HUES64 (cell line): ENCODE measurements around the gene PLXNA1.

Source experiments
- H3K27ac ChIP-seq: 2 replicates; pipeline ENCODE4 v1.7.0; 2013; ENCODE audit warnings: low read depth, low read length, inconsistent platforms
- H3K27me3 ChIP-seq: 2 replicates; pipeline ENCODE4 v1.6.1; 2013; ENCODE audit warnings: mild to moderate bottlenecking, low read length; ENCODE audit not compliant: insufficient read depth
- H3K36me3 ChIP-seq: 2 replicates; pipeline ENCODE4 v1.6.1; 2013; ENCODE audit warnings: mild to moderate bottlenecking, low read length; ENCODE audit not compliant: insufficient read depth
- H3K4me1 ChIP-seq: 2 replicates; pipeline ENCODE4 v1.6.1; 2013; ENCODE audit warnings: mild to moderate bottlenecking, low read length, moderate library complexity; ENCODE audit not compliant: insufficient read depth
- H3K4me3 ChIP-seq: 2 replicates; pipeline ENCODE4 v1.5.1; 2013; ENCODE audit warnings: mild to moderate bottlenecking, low read length, moderate library complexity
- H3K9ac ChIP-seq: 2 replicates; pipeline ENCODE4 v1.6.1; 2013; ENCODE audit warnings: mild to moderate bottlenecking, low read depth, low read length
- H3K9me3 ChIP-seq: 2 replicates; pipeline ENCODE4 v1.6.1; 2013; ENCODE audit warnings: low read depth, low read length; ENCODE audit not compliant: insufficient read depth
- WGBS: fragments of 150-250, 120-280 bp; methylation state at CpG from one replicate; pipeline ENCODE4 v1.1.7; 2013; ENCODE audit warnings: missing lambda C conversion rate; 5-methylcytosine and 5-hydroxymethylcytosine counted together

Gene PLXNA1

GRCh38 chr3:126970101-126970500, 12.8 kb upstream of the PLXNA1 start:
- Histone ChIP-seq H3K27ac (no peak overlapping the region), H3K27me3 (no peaks in the 10 kb centered on the region), H3K4me3 (no peak overlapping the region), H3K36me3 (no peaks in the 10 kb centered on the region), H3K4me1 (peaks cover 5% of the 10 kb centered on the region; the same call in 1 of the 2 replicates), H3K9ac (no peak overlapping the region), H3K9me3 (peaks cover 9% of the 10 kb centered on the region; the same call in 1 of the 2 replicates)
- 88% methylated on average over 5 of the region's 5 CpGs for WGBS

GRCh38 chr3:126970921-126971320, 12.0 kb upstream of the PLXNA1 start:
- peaks cover 9% of the 10 kb centered on the region; the same call in 1 of the 2 replicates for H3K9me3 ChIP-seq
- no peak overlapping the region for H3K27ac ChIP-seq
- H3K4me1 ChIP-seq = peaks cover 5% of the 10 kb centered on the region; the same call in 1 of the 2 replicates
- H3K9ac ChIP-seq = no peak overlapping the region
- H3K27me3 ChIP-seq = no peaks in the 10 kb centered on the region
- H3K36me3 ChIP-seq = no peaks in the 10 kb centered on the region
- WGBS = 100% methylated on average over 2 of the region's 5 CpGs
- H3K4me3 ChIP-seq = no peak overlapping the region

- Histone ChIP-seq H3K27ac (no peak overlapping the region), H3K9ac (no peak overlapping the region)
These were observed 11.0 kb upstream of the PLXNA1 start for GRCh38 chr3:126971891-126972351.

GRCh38 chr3:126972866-126973265, 10.0 kb upstream of the PLXNA1 start:
- 90% methylated on average over 5 of the region's 5 CpGs for WGBS
- peaks cover 9% of the 10 kb centered on the region; the same call in 1 of the 2 replicates for H3K9me3 ChIP-seq
- no peak overlapping the region for H3K9ac ChIP-seq
- no peaks in the 10 kb centered on the region for H3K36me3 ChIP-seq
- H3K4me3 ChIP-seq = no peak overlapping the region
- peaks cover 5% of the 10 kb centered on the region; the same call in 1 of the 2 replicates for H3K4me1 ChIP-seq
- H3K27me3 ChIP-seq = no peaks in the 10 kb centered on the region
- H3K27ac ChIP-seq = no peak overlapping the region

More at GRCh38 chr3:126971891-126972351, 11.0 kb upstream of the PLXNA1 start:
- WGBS = 68% methylated on average over 13 of the region's 13 CpGs
- no peaks in the 10 kb centered on the region for H3K27me3 ChIP-seq
- H3K4me1 ChIP-seq = peaks cover 5% of the 10 kb centered on the region; the same call in 1 of the 2 replicates
- H3K36me3 ChIP-seq = no peaks in the 10 kb centered on the region
- peaks cover 9% of the 10 kb centered on the region; the same call in 1 of the 2 replicates for H3K9me3 ChIP-seq
- H3K4me3 ChIP-seq = no peak overlapping the region

- Histone ChIP-seq H3K36me3 (no peaks in the 10 kb centered on the region), H3K4me1 (peaks cover 5% of the 10 kb centered on the region; the same call in 1 of the 2 replicates), H3K9ac (no peak overlapping the region), H3K27ac (no peak overlapping the region), H3K27me3 (no peaks in the 10 kb centered on the region), H3K4me3 (no peak overlapping the region), H3K9me3 (peaks cover 9% of the 10 kb centered on the region; the same call in 1 of the 2 replicates)
- 100% methylated on average over 1 of the region's 1 CpG for WGBS
These were observed 9.1 kb upstream of the PLXNA1 start for GRCh38 chr3:126973814-126974213.

- H3K27ac ChIP-seq = no peak overlapping the region
- no peaks in the 10 kb centered on the region for H3K36me3 ChIP-seq
- H3K4me1 ChIP-seq = no peaks in the 10 kb centered on the region
- no peak overlapping the region for H3K4me3 ChIP-seq
- no peaks in the 10 kb centered on the region for H3K27me3 ChIP-seq
- H3K9ac ChIP-seq = no peak overlapping the region
- peaks cover 9% of the 10 kb centered on the region; the same call in 1 of the 2 replicates for H3K9me3 ChIP-seq
- WGBS = 93% methylated on average over 2 of the region's 3 CpGs
These were observed 8.2 kb upstream of the PLXNA1 start for GRCh38 chr3:126974756-126975155.

GRCh38 chr3:126976906-126977305, 6.0 kb upstream of the PLXNA1 start:
- Histone ChIP-seq H3K9ac (no peak overlapping the region), H3K27ac (no peak overlapping the region), H3K4me3 (no peak overlapping the region), H3K27me3 (peaks cover 10% of the 10 kb centered on the region), H3K36me3 (no peaks in the 10 kb centered on the region), H3K4me1 (0 out of 2 replicates have a peak, but pooled peaks cover 5% of the 10 kb centered on the region), H3K9me3 (peaks cover 9% of the 10 kb centered on the region; the same call in 1 of the 2 replicates)
- 96% methylated on average over 7 of the region's 7 CpGs for WGBS

GRCh38 chr3:126977821-126978220, 5.1 kb upstream of the PLXNA1 start:
- H3K9me3 ChIP-seq = peaks cover 9% of the 10 kb centered on the region; the same call in 1 of the 2 replicates
- 93% methylated on average over 6 of the region's 6 CpGs for WGBS
- H3K27ac ChIP-seq = no peak overlapping the region
- no peak overlapping the region for H3K9ac ChIP-seq
- 0 out of 2 replicates have a peak, but pooled peaks cover 6% of the 10 kb centered on the region for H3K4me1 ChIP-seq
- H3K36me3 ChIP-seq = no peaks in the 10 kb centered on the region
- peaks cover 13% of the 10 kb centered on the region for H3K27me3 ChIP-seq
- no peak overlapping the region for H3K4me3 ChIP-seq

- 93% methylated on average over 5 of the region's 5 CpGs for WGBS
- Histone ChIP-seq H3K9me3 (peaks cover 9% of the 10 kb centered on the region; the same call in 1 of the 2 replicates), H3K27me3 (peaks cover 13% of the 10 kb centered on the region), H3K4me1 (0 out of 2 replicates have a peak, but pooled peaks cover 6% of the 10 kb centered on the region), H3K9ac (no peak overlapping the region), H3K36me3 (no peaks in the 10 kb centered on the region), H3K4me3 (no peak overlapping the region), H3K27ac (no peak overlapping the region)
These were observed 4.6 kb upstream of the PLXNA1 start for GRCh38 chr3:126978291-126978690.

- Histone ChIP-seq H3K9me3 (peaks cover 8% of the 10 kb centered on the region; the same call in 1 of the 2 replicates), H3K4me3 (no peak overlapping the region), H3K9ac (no peak overlapping the region), H3K27me3 (peaks cover 13% of the 10 kb centered on the region), H3K4me1 (0 out of 2 replicates have a peak, but pooled peaks cover 6% of the 10 kb centered on the region), H3K27ac (no peak overlapping the region), H3K36me3 (no peaks in the 10 kb centered on the region)
- 80% methylated on average over 5 of the region's 5 CpGs for WGBS
These were observed 3.8 kb upstream of the PLXNA1 start for GRCh38 chr3:126979046-126979628.

GRCh38 chr3:126980266-126980811, 2.6 kb upstream of the PLXNA1 start:
- H3K27ac ChIP-seq = no peak overlapping the region
- WGBS = 92% methylated on average over 15 of the region's 15 CpGs
- peaks cover 13% of the 10 kb centered on the region for H3K27me3 ChIP-seq
- no peak overlapping the region for H3K9ac ChIP-seq
- H3K9me3 ChIP-seq = no peaks in the 10 kb centered on the region
- H3K4me3 ChIP-seq = no peak overlapping the region
- H3K36me3 ChIP-seq = no peaks in the 10 kb centered on the region
- peaks cover 12% of the 10 kb centered on the region; the same call in 1 of the 2 replicates for H3K4me1 ChIP-seq
